Fibroblast of skin of right quadriceps (primary cell): ENCODE measurements around the gene ST6GAL1.
A peak's percentile ranks its signal among the peaks of the same experiment; 100 is the strongest.

Experiments
- DNase-seq: peaks from one replicate; pipeline ENCODE4 v3.0.0-alpha.2; 2013

Gene ST6GAL1

DNA sequence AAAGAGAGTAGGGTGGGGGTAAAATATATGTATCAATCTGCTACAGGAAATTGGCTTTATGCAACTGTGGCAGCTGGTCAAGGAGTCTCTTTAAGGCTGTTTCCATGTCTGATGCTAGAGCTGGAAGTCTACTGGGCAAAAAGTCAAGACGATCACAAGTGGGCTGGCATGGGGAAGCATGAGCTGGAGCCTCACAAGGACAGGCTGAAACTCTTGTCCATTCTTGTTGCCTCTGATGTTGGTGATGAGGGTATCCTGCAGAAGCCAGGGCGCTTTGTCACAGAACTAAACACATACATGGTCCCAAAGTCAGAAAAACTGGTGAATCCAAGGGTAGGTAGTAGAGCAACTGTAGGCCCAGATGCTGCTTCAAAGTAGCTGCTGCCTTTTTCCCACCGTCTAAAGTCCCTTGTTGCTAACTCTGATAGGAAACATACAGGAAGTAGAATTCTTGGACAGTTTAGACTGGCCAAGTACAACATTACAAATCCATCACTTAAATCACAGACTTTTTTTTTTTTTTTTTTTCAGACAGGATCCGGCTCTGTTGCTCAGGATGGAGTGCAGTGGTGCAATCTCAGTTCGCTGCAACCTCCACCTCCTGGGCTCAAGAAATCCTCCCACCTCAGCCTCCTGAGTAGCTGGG is 154.8 kb downstream of the ST6GAL1 start:
- DNase-seq: no peak

DNA sequence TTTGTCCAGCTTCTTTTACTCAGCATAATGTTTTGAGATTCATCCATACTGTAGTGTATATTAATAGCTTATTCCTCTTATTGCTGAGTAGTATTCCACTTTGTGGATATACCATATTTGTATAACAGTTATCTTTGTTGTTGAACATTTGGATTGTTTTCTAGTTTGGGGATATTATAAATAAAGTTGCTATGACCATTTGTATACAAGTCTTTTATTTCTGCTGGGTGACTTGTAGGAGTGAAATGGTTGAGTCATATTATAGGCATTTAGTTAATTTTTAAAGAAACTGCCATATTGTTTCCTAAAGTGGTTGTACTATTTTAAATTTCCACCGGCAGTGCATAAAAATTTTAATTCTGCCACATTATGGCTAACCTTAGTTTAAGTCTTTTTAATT is 155.6 kb downstream of the ST6GAL1 start:
- DNase-seq: no peak

DNA sequence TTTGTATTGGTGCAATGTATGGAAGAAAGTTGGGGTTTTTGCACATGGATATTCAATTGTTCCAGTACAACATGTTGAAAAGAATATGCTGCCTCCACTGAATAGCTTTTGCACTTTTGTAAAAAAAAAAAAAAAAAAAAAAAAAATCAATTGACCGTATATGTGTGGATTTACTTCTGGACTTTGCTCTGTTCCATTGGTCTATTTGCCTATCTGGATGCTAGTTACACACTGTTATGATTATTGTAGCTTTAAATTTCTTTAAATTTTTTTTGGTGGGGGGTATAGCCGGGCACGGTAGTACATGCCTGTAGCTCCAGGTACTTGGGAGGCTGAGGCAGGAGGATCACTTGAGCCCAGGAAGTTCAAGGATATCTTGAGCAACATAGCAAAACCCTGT is 156.5 kb downstream of the ST6GAL1 start:
- no peak for DNase-seq

DNA sequence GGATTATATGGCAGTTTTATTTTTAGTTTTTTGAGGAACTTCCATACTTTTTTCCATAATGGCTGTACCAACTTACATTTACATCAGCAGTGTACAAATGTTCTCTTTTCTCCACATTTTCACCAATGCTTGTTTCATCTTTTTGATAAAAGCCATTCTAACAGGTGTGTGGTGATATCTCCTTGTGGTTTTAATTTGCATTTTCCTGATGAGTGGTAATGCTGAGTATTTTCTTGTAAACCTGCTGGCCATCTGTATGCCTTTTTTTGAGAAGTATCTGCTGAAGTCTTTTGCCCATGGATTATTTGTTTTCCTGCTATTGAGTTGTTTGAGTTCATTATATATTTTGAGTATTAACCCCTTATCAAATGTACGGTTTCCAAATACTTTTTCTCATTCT is 158.4 kb downstream of the ST6GAL1 start:
- DNase-seq: no peak

GRCh38 chr3:187093320-187093719 is 163.0 kb downstream of the ST6GAL1 start:
- DNase-seq: no peak

GRCh38 chr3:187098923-187099512 is 168.7 kb downstream of the ST6GAL1 start:
- no peak for DNase-seq

GRCh38 chr3:187101184-187102072 is 171.1 kb downstream of the ST6GAL1 start:
- DNase-seq: peak; percentile 81

GRCh38 chr3:187102073-187102634 is 171.8 kb downstream of the ST6GAL1 start:
- DNase-seq: no peak

- no peak for DNase-seq
Observed at GRCh38 chr3:187103251-187103650, 172.9 kb downstream of the ST6GAL1 start.

GRCh38 chr3:187104342-187104741 is 174.0 kb downstream of the ST6GAL1 start:
- DNase-seq: no peak

DNA sequence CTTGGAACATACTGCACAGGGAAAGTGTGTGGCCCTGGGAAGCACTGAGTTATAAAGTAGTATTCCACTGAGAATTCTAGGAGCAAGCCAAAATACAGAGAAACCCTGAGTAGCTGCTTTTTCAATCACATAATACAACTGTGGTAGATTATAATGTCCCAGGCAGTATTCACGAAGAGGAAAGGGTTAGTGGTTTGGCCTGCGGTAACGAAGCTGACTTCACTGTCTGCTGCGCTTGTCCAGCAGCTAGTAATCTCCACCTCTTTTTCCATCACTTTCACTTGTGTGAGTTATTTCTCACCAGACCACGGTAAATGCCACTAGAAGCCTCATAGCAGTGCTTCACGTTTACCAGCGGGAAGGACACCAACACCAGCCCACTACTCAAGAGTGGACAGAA is 174.6 kb downstream of the ST6GAL1 start:
- peak; percentile 36 for DNase-seq

GRCh38 chr3:187105700-187106099 is 175.4 kb downstream of the ST6GAL1 start:
- DNase-seq: no peak

DNA sequence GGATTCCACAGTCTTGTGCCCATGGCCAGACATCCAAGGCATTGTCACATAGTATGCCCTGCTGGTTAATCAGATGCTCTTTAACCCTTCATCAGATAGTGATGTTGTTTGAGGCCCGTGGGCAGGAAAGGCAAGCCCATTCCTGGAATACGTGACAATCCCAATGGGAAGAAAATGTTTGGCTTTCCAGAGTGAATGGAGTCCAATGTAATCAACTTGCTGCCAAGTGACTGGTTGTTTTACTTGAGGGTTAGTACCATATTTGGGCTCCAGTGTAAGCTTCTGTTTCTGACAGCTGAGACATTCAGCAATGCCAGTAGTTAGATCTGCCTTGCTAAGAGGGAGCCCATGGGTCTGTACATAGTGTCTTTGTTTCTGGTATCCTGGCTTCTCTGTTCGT is 177.7 kb downstream of the ST6GAL1 start:
- DNase-seq: no peak

- no peak for DNase-seq
Observed at GRCh38 chr3:187110156-187110555, 179.8 kb downstream of the ST6GAL1 start.

- peak; percentile 25 for DNase-seq
Observed at GRCh38 chr3:187112934-187113793, 182.8 kb downstream of the ST6GAL1 start.

DNA sequence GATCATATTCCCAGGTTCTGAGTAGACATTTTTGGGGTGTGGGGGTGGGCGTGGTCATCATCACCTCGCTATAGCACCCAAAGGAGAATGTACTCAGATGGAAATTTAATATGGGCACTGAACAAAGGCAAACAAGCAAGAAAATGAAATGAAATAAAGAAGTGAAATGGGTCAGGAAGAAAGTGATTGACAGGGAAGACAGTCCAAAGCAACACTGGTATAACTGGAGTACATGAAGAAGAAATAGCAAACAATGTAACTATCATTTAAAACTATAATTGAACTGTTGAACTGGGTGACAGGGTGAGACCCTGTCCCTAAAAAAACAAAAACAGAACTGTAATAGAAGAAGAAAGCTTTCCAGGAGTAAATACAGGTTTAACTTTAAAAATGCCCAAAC is 184.2 kb downstream of the ST6GAL1 start:
- DNase-seq: no peak

DNA sequence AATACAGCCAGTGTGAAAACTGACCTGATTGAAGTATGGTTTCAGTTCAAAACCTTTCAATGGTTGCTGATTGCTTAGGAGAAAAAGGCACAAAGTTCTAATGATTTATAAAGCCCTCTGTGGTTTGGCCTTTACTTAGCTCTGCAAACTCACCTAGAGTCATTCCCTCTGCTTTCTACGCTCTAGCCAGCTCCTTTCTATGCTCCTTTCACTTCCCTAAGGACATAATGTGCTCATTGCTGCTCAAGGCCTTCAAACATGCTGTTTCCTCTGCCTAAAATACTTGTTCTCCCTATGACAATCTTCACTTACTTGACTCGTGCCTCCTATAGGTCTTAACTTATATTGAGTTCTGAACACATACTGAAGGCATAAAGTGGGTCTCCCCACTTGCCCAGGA is 190.0 kb downstream of the ST6GAL1 start:
- no peak for DNase-seq

GRCh38 chr3:187122261-187122660 is 191.9 kb downstream of the ST6GAL1 start:
- DNase-seq: no peak

DNA sequence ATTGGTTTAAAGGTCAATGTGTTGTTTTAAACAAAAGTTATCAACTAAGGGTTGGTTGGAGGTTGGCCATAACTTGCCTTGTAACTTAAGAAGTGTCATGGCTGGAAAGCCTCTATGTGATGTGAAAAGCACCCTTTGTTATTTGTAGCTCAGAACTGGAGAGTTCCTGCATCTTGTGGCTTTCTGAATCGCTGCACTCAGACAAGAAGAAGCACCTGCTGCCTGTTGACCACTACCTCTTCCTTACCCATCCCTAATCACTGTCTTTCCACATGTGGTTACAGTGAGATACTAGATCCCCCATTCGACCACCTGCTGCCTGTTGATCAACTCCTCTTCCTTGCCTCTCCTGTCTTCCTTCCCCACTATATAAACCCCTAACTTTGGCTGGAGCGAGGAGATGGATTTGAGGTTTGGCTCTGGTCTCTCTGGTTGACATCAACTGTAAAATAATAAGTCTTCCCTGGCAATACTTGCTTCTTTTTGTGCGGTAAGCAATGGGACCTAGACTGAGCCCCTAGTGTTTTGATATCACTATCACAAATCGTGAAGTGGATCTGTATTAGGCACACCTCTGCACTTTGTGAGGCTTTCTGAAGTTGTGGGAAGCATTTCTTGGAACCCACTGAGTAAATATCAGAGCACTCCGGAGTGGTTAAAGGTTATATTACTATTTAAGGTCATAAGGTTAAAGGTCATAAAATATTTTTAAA is 195.1 kb downstream of the ST6GAL1 start:
- no peak for DNase-seq
